Ishikawa (cell line): Measurements from ENCODE around the gene AOX1.

Experiments used
- CEBPB ChIP-seq: IDR thresholded peaks from 2 replicates; pipeline ENCODE4 v1.6.1; 2012
- CREB1 ChIP-seq: IDR thresholded peaks from 2 replicates; pipeline ENCODE4 v1.6.1; 2012; ENCODE audit warnings: low read depth
- EGR1 ChIP-seq: IDR thresholded peaks from 2 replicates; pipeline ENCODE4 v1.6.1; 2012
- EP300 ChIP-seq: IDR thresholded peaks from 2 replicates; pipeline ENCODE4 v1.6.1; 2012; ENCODE audit warnings: borderline replicate concordance
- FOXM1 ChIP-seq: IDR thresholded peaks from 2 replicates; pipeline ENCODE4 v1.6.1; 2012; ENCODE audit warnings: low read depth, borderline replicate concordance
- MAX ChIP-seq: IDR thresholded peaks from 2 replicates; pipeline ENCODE4 v1.6.1; 2012
- NFIC ChIP-seq: IDR thresholded peaks from 2 replicates; pipeline ENCODE4 v1.6.1; 2012
- RAD21 ChIP-seq: IDR thresholded peaks from 2 replicates; pipeline ENCODE4 v1.6.1; 2012; ENCODE audit warnings: low read depth
- TAF1 ChIP-seq: IDR thresholded peaks from 2 replicates; pipeline ENCODE4 v1.6.1; 2012; ENCODE audit warnings: low read depth, mild to moderate bottlenecking
- TCF12 ChIP-seq: IDR thresholded peaks from 2 replicates; pipeline ENCODE4 v1.6.1; 2012; ENCODE audit warnings: low read depth
- TEAD4 ChIP-seq: IDR thresholded peaks from 2 replicates; pipeline ENCODE4 v1.6.1; 2012
- YY1 ChIP-seq: IDR thresholded peaks from 2 replicates; pipeline ENCODE4 v1.6.1; 2012; ENCODE audit warnings: low read depth
- ZBTB7A ChIP-seq: IDR thresholded peaks from 2 replicates; pipeline ENCODE4 v1.6.1; 2012; ENCODE audit warnings: low read depth
- TF ChIP-seq, protein P1 (sequence below): IDR thresholded peaks from 2 replicates; pipeline ENCODE4 v1.6.1; 2012; ENCODE audit warnings: low read depth, mild to moderate bottlenecking
- TF ChIP-seq, protein P2 (sequence below): IDR thresholded peaks from 2 replicates; pipeline ENCODE4 v1.6.1; 2012

Gene AOX1

DNA sequence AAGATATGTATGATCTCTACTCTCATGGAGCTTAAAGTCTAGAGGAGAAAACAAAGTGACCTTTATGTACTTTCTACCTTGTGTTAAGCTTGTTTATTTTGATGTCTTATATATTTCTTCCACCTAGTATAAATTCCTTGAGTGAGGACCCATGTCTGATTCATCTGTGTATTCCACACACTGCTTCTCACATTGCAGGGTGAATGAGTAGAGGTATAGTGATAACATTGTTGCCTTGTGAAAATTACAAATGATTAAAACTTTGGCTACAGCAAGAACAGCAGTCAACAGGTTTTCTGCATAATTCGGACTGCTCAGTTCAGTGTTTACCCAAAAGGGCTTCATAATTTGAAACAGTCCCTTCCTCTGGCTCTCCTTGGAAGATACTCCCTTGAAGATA is 36.3 kb downstream of the AOX1 start:
- no peak for TF ChIP-seq TEAD4
- TF ChIP-seq, protein P1, sequence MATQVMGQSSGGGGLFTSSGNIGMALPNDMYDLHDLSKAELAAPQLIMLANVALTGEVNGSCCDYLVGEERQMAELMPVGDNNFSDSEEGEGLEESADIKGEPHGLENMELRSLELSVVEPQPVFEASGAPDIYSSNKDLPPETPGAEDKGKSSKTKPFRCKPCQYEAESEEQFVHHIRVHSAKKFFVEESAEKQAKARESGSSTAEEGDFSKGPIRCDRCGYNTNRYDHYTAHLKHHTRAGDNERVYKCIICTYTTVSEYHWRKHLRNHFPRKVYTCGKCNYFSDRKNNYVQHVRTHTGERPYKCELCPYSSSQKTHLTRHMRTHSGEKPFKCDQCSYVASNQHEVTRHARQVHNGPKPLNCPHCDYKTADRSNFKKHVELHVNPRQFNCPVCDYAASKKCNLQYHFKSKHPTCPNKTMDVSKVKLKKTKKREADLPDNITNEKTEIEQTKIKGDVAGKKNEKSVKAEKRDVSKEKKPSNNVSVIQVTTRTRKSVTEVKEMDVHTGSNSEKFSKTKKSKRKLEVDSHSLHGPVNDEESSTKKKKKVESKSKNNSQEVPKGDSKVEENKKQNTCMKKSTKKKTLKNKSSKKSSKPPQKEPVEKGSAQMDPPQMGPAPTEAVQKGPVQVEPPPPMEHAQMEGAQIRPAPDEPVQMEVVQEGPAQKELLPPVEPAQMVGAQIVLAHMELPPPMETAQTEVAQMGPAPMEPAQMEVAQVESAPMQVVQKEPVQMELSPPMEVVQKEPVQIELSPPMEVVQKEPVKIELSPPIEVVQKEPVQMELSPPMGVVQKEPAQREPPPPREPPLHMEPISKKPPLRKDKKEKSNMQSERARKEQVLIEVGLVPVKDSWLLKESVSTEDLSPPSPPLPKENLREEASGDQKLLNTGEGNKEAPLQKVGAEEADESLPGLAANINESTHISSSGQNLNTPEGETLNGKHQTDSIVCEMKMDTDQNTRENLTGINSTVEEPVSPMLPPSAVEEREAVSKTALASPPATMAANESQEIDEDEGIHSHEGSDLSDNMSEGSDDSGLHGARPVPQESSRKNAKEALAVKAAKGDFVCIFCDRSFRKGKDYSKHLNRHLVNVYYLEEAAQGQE, result no peak
- TF ChIP-seq, protein P2, sequence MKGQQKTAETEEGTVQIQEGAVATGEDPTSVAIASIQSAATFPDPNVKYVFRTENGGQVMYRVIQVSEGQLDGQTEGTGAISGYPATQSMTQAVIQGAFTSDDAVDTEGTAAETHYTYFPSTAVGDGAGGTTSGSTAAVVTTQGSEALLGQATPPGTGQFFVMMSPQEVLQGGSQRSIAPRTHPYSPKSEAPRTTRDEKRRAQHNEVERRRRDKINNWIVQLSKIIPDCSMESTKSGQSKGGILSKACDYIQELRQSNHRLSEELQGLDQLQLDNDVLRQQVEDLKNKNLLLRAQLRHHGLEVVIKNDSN, result no peak
- TF ChIP-seq NFIC, result no peak
- no peak for TF ChIP-seq EGR1
- TF ChIP-seq ZBTB7A, result no peak
- TF ChIP-seq MAX, result no peak
- TF ChIP-seq EP300, result no peak
- no peak for TF ChIP-seq RAD21
- TF ChIP-seq CREB1, result no peak
- no peak for TF ChIP-seq FOXM1
- TF ChIP-seq TCF12, result no peak
- TF ChIP-seq CEBPB, result no peak

DNA sequence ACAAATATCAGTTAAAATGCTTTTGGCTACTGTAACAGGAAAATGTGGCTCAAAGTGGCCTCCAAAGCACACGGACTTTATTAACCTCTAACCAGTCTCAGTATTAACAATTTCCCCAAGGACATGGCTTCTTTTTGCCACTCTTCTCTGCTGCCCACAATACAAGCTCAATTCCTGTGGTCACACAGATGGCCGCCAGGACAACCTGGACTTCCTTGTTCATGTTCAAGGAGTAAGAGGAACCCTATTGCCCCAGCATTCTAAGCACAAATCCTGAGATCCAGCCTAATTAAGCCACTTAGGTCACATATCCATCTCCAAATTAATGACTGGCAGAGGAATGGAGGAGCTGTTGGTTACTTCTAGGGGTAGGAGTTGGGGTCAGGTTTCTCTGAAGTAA is 38.2 kb downstream of the AOX1 start:
- TF ChIP-seq, protein P1, result no peak
- TF ChIP-seq TAF1, result no peak
- TF ChIP-seq ZBTB7A, result no peak
- no peak for TF ChIP-seq EGR1
- TF ChIP-seq RAD21, result no peak
- no peak for TF ChIP-seq CREB1
- no peak for TF ChIP-seq EP300
- TF ChIP-seq TEAD4, result no peak
- TF ChIP-seq NFIC, result no peak
- TF ChIP-seq YY1, result no peak
- no peak for TF ChIP-seq CEBPB
- TF ChIP-seq, protein P2, result no peak
- no peak for TF ChIP-seq MAX
- no peak for TF ChIP-seq FOXM1
- no peak for TF ChIP-seq TCF12

- no peak for TF ChIP-seq EP300
- no peak for TF ChIP-seq EGR1
- no peak for TF ChIP-seq MAX
- no peak for TF ChIP-seq CEBPB
- no peak for TF ChIP-seq YY1
These were observed 38.8 kb downstream of the AOX1 start for GRCh38 chr2:200624658-200625057.

GRCh38 chr2:200625282-200625681 is 39.5 kb downstream of the AOX1 start:
- TF ChIP-seq TEAD4 (no peak), NFIC (no peak)

GRCh38 chr2:200625958-200626363 is 40.1 kb downstream of the AOX1 start:
- TF ChIP-seq, protein P1, result no peak
- TF ChIP-seq EP300 (no peak), TAF1 (no peak), EGR1 (no peak), TEAD4 (no peak), CEBPB (no peak), RAD21 (no peak), MAX (no peak), FOXM1 (no peak), TCF12 (no peak), YY1 (no peak)
